ENCODE data around the gene HIVEP3.
A peak's percentile ranks its signal among the peaks of the same experiment; 100 is the strongest.

Gene HIVEP3

DNA sequence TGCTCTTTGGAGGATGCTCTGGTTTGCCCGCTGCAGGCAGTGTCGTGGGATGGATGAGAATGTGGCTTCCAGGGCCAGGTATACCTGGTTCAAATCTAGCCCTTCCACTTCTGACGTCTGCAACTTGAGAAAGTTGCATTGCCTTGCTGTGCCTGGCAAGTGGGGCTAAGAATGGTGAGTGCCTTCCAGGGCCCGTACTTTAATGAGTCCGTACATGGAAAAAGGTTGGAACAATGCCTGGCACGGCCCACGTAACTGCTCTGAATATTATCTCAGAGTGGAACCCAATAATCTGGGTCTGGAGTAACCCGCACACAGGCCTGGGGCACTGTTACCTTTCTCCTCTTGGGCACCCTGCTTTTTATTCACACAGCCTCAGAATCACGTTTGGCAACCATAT lies 287.6 kb downstream of the HIVEP3 start:
- DNase-seq (ENCODE audit: low read depth), result no peak

DNA sequence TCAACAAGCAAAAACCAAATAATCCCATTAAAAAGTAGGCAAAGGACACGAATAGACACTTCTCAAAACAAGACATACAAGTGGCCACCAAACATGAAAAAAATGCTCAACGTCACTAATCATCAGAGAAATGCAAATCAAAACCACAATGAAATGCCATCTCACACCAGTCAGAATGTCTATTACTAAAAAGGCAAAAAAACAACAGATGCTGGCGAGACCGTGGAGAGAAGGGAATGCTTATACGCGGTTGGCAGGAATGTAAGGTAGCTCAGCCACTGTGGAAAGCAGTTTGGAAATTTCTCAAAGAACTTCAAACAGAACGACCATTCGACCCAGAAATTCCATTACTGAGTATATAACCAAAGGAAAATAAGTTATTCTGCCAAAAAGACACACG lies 289.2 kb downstream of the HIVEP3 start:
- no peak for DNase-seq (ENCODE audit: low read depth)

DNA sequence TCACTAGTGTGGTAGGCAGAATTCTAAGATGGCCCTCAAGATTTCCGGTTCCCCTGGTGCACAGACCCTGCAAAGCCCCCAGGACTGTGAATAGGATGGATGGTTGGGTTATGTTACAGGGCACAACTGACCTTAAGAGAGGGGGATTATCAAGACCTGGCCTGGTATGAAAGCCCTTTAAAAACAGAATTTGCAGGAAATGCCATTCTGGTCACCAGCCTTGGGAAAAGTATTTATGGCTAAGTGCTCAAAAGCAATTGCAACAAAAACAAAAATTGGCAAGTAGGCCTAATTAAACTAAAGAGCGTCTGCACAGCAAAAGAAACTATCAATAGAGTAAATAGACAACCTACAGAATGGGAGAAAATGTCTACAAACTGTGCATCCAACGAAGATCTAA lies 289.6 kb downstream of the HIVEP3 start:
- DNase-seq (ENCODE audit: low read depth), result no peak

DNA sequence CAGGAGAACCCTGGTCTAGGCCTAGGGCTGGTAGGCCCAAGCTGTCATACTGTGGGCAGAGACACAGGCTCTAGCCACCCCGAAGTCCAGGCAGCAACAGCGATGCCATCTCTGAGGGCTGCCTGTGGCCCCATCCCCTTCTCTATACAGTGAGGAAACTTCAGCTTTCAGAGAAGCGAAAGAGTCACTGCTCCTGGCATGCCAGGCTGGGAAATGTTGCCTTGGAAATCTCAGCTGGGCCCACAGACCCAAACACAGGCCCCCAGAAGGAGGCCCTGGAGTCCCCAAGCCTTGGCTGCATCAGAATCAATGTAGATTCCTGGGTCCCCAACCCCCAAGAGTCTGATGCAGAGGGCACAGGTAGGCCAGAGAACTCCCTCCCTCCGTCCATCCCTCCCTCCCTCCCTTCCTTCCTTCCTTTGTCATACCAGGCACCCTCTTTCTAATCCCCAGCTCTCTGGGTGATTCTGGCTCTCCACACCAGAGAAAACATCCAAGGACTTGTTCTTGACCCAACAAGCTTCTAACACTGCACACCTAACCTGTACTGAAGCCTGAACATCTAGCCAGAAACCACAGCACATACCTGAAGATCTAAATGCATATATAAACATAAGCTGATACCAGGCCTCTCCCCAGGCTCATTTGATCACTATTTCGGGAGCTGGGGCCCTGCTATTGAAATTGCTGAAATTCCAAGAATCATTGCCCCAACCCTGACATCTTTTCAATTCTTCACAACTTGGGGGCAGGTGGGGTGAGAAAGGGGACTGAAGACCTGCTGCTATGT lies 291.0 kb downstream of the HIVEP3 start:
- no peak for DNase-seq (ENCODE audit: low read depth)

DNA sequence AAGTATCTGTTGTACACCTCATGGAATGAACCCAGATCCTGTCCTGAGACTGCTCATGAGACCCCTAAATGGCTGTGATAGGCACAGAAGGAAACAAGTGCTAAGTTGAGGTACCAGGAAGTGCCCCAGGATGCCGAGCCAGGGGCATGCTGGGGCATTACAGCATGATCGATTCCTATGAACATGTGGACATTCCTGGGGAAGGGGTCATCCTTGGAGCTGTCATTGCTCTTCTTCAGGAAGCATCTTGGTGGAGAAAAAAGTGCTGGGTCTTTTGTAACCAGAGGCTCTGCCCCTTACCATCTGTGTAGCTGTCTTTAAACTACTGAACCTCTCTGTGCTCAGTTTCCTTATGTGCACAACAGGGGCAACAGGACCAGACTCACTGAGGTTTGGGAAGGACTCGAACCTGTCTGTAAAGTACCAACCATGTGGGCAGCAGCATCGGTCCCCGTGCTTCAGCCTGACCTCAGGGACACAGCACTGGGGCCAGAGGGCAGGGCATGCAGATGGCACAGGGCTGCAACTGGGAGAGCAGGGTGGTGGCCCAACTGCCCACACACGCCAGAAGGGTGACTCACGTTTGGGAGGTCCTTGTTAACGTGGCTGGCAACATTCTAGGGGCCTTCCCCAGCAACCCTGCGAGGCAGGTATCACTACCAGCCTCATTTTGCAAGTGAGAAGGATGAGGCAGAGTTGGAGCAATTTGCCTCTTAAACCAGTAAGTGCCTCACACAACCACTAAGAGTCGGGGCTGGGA lies 291.9 kb downstream of the HIVEP3 start:
- DNase-seq (ENCODE audit: low read depth), result no peak

DNA sequence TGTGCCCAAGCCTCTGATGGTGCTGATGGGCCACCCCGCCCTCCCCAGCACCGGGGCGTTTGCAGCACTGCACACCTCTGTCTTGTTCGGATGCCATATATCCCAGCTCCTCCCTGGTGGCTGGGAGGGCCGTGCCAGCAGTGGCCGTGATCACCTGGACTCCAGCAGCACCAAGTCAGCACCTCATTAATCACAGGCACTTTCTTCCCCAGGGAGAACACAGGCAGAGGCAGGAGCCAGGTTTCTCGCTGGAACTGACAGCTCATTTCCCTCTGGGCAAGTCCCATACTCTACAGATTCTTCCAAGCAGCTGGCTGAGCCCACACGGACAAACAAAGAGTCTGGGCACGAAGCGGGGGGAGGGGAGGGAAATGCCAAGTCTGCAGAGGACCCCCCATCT lies 292.6 kb downstream of the HIVEP3 start:
- DNase-seq (ENCODE audit: low read depth), result no peak

DNA sequence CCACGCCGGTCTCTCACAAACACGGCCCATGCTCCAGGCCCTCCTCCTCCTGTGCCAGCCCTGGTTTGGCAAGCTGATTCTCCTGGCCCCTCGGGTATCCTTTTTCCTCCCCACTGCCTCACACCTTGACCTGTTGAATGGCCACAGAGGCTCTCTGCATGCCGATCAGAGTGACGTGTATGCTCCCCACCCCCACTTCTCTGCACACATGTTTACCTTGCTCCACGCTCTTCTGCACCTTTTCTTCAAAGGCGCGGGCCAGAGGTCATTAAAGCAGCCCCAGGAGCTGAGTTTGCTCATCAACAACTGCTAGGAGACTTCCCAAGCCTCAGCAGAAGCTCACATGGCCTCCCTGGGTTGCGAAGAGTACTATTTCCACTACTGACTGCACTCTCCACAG lies 295.0 kb downstream of the HIVEP3 start:
- no peak for DNase-seq (ENCODE audit: low read depth)

DNA sequence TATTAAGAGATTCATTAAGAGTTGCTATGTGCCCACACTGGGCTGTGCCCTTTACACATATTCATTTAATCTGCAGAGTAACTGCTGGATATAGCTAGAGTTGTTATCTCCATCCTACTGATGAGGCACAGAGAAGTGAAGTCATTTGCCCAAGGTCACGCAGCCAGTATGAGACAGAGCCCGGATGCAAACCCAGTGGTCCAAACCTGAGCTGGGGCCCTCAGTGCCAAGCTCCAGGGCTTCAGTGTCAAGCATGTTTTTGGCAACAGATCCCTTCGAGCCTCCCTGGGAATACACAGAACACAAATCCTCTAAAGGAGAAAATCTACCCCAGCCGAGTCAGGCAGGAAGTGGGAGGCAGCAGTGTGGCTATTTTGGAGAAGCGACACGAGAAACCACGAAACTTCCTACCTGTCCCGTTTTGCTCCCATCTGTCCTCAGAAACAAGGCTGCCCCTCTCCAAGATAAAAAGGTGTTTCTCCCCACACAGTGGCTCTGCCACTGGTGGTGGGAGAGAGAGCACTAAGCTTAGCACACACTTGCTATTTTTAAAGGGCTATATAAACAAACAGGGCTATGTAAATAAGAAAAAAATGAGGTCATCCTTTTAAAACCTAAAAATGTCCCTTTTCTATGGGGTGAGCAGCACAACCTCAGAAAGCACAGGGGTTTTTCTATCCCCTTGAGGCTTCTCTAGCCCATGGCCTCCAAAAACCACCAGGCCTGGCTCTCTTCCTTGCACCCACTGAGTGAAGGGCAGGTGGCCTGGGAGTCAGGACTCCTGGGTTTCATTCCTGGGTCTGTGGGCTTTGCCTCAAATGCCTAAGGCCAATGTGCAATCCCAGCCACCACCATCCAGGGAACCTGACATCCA lies 295.6 kb downstream of the HIVEP3 start:
- no peak for DNase-seq (ENCODE audit: low read depth)

DNA sequence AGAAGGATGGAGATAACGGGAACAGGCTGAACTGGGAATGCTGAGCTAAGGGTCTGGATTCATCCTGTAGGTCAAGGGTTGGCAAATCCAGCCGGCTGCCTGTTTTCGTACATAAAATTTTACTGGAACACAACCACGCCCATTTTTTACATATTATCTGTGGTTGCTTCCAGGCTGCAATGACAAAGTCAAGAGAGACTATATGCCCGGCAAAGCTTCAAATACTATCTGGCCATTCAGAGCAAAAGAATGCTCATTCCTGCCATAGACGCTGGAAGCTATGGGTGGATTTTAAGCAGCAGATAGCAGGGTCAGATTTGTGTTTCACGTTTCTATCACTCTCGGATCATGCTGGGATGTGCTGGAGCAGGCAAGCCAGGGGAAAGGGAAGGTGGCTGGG lies 296.3 kb downstream of the HIVEP3 start:
- no peak for DNase-seq (ENCODE audit: low read depth)

DNA sequence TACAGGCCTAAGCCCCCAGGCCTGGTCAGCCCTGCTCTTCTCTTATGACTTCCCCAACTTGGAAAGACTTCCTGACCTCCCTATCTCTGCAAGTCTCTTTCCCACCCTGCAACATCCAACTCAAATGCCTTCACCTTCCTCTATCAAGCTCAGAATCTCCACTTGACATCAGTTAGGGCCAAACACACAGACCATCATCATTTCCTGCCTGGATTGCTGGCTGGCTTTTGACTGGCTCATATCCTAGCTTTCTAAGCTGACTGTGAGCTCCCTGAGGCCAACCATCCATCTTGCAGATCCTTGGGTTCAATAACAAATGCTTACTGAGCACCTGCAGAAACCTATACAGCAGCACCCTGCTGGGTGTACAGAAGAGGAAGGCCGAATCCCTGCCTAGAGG lies 296.9 kb downstream of the HIVEP3 start:
- DNase-seq (ENCODE audit: low read depth), result no peak

DNA sequence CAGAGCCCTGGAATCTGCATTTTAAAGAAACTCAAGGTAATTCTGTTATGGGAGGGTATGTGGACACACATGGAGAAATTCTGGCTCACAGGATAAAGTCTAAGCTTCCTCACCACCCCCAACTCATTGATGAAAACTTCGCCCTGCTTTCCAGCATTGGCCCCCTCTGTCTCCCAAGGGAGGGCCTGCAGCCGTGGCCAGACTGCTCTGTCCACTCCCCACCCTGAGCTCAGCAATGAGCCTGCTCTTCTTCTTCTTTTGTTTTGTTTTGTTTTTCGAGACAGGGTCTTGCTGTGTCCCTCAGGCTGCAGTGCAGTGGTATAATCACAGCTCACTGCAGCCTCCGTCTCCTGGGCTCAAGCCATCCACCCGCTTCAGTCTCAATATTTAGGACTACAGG lies 297.5 kb downstream of the HIVEP3 start:
- DNase-seq (ENCODE audit: low read depth), result no peak

DNA sequence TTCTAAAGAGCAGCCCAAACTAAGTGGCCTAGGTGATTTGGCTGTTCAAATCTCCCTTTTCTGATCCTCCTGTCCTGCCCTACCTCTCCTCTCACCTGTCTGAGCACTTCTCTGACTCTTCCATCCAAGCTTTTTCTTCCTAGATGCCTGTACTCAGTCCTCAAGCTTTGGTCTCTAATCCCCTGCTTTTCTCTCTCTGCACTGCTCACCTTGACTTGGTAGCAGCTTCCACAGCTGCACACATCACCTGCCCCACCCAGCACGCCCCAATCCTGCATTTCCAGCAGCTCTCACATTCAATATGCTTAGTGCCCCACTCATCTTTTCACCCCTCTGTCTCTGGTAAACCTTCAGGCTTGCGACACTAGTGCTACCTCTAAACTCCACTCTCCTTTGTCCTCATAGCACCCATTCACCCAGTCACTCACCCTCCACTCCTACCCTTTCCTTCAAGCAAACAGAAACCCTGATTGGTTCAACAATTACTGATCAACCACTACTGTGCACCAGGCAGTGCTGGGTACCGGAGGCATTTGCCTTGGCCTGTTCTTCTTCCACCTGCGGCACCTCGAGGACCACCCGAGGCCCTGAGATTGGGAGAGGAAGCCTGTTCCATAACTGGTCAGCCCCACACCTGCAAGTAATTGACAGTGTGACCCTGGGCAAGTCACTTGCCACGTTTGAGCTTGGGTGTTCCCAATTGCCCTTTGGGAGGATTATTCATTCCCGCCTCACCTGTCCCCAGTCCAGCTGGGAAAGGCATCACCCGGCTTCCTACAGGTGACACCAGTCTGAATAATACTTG lies 298.2 kb downstream of the HIVEP3 start:
- no peak for DNase-seq (ENCODE audit: low read depth)

DNA sequence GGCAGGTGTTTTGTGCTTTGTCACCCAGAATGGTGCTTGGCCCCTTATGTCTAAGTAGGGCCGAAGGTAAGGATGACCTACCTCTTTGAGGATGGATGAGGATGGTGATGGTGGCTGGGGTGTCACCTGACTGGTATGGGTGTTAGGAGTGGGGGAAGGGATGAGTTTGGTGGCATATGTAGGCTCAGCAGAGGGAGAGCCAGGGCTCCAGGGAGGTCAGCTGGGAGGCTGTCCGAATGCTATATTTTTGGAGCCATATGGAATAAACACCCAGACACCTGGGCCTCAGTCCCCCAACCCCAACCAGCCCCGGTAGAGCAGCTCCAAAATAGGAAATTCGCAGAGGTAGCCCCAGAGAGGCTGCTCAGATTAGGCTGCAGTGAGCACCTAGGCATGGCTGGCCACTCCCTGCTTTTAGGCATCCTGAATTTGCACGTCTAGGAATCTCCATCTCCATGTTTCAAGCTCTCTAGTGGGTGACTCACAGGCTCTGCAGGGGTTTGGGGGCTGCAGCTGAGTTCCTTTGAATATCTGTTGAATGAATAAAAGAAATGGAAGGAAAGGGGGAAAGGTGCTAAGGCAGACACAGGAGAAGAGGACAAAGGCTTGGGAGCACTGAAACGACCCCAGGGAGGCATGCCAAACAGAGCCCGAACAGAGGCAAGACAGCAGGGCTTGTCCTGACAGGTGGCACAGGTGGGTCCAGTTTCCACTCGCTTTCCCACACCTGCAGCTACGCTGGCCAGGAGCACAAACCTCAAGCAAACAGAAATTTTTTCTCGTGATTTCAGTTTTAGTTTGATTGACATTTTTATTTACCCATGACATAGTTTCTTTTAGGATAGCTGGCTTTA lies 299.0 kb downstream of the HIVEP3 start:
- DNase-seq (ENCODE audit: low read depth), result no peak

DNA sequence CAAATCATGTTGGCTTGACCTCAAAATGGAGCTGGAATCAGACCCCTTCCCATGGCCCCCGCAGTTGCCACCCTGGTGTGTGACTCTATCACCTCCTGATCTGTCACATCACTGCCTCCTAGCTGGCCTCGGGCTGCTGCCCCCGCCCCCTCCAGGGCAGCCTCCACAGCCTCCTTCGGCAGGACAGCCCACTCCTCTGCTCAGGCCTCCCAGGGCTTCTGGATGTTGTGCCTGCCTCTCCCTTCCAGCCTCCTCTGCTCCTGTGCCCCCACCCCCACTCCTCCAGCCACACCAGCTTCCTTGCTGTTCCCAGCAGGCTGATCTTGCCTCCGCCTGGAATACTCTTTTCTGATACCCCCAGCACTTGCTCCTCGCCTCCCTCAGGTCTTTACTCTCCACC lies 299.9 kb downstream of the HIVEP3 start:
- no peak for DNase-seq (ENCODE audit: low read depth)

DNA sequence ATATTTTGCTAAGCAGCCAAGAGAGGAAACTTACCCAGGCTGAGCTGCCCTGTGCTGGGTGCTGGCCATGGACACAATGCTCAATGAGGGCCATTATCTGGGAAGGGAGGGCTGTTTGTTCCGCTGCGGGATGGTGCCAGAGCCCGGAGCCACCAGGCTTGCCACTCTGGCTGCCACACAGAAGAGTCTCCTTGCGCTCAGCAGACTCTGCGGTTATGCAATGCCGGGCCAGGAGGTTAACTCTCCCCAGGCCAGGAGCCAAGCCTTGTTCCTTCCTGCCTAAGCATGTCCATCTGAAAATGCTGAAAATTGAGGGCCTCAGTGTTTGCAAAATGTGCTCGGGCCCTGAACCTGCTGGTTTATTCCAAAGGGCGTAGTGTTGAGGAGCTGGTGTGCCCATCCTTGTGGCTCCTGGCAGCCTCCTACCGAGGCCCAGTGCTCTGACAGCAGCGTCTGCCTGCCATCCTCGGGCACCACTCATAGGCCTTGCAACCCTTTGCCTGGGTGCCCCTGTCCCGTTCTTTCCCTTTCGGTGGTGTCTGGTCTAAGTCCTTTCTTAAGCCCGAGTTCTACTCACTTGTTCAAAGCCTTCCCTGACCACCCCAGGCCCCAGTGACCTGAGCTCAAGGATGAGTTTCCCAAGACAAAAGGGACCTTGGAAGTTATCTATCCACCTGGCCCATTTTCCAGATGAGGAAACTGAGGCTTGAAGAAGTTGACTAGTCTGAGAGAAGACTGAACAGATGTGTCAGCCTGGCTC lies 300.5 kb downstream of the HIVEP3 start:
- DNase-seq (ENCODE audit: low read depth), result peak; percentile 21

DNA sequence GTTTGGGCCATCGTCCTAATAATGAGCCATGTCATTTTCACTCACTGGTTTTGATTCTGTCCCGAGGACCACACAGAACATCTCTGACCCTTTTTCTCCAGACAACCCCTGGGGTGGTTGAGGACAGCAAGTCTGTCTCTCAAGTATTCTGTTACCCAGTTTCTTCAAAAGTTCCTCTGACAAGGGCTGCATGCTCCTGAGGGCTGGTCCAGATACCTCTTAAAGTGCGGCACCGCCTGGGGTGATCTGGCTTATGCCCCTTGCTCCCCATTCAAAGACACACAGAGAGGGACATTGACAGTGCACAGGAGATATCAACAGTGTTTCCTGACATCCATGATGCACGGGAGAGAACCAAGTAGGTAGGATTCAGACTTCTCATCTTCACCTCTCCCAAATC lies 301.4 kb downstream of the HIVEP3 start:
- DNase-seq (ENCODE audit: low read depth), result no peak

DNA sequence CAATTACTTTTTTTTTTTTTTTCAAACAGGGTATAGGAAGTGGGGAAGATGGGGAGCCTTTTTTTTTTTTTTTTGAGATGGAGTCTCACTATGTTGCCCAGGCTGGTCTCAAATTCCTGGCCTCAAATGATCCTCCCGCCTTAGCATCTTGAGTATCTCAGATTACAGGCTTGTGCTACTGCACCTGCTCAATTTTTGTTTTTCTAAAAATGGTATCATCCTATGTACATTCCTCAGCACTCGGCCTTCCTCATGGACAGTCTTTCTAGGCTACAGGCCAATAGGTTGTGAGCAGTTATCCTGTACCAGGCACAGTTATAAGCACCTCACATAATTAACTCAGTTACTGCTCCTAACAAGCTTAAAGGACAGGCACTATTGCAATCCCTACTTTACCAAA lies 302.2 kb downstream of the HIVEP3 start:
- DNase-seq (ENCODE audit: low read depth), result no peak

DNA sequence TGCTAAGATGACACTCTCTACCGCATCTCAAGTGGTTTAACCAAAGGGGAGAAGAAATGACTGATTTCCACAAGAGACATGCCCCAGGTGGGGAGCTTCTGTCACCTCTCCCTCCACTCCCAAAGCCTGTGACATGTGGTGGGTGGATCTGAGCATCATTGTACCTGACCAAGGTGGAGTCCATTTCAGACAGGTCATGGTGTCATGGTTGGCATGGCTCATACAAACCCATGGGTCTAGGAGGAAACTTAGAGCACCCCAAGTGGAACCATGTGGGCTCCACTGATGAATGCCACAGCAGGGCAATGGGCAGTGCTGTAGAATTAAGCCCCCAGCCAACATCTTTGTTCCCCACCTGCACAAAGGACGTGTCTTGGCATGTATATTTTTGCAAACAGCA lies 302.7 kb downstream of the HIVEP3 start:
- no peak for DNase-seq (ENCODE audit: low read depth)

DNA sequence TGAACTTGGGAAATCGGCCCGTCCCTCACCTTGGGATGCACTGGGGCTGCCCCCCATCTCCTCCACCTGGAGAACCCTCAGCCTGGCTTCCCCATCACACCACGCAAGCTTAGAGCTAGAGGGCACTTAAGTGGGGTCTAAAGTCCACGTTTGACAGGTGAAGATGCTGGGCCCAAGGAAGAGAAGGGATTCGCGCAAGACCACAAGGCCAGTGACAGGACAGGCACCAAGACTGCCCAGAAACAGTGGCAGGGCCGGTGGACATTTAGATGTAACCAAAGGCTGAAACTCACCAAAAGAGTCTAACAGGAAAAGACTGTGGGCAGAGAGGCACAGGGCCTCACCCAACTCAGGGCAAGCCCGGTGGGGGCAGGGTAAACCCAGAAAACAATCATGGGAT lies 303.4 kb downstream of the HIVEP3 start:
- no peak for DNase-seq (ENCODE audit: low read depth)

DNA sequence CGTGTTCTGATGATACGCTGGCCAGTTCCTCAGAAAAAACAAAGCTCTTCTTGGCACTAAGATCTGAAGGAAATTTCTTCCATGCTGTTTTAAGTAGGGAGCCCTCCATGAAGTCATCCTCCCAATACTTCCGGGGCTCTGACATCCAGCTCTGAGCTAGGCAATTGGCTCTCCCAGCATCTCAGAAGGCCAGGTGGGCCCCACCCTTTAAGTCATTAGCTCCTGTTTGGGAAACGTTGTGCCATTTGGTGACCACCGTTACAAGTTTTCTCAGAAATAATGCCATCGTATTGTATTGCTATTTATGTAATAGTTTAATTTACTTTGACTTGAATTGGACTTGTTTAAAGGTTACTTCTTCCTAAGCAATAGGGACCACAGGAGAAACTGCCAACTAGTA lies 303.9 kb downstream of the HIVEP3 start:
- no peak for DNase-seq (ENCODE audit: low read depth)
